Erythroblast (primary cell): ENCODE measurements around the gene PLOD1.

ENCODE experiments used
- GATA1 ChIP-seq: IDR thresholded peaks from 2 replicates; pipeline ENCODE4 v1.6.1; 2011; ENCODE audit warnings: low read depth, mild to moderate bottlenecking, control low read depth, low read length, moderate library complexity
- POLR2A ChIP-seq: IDR thresholded peaks from 2 replicates; pipeline ENCODE4 v1.6.1; 2011; ENCODE audit warnings: mild to moderate bottlenecking, low read length

DNA sequence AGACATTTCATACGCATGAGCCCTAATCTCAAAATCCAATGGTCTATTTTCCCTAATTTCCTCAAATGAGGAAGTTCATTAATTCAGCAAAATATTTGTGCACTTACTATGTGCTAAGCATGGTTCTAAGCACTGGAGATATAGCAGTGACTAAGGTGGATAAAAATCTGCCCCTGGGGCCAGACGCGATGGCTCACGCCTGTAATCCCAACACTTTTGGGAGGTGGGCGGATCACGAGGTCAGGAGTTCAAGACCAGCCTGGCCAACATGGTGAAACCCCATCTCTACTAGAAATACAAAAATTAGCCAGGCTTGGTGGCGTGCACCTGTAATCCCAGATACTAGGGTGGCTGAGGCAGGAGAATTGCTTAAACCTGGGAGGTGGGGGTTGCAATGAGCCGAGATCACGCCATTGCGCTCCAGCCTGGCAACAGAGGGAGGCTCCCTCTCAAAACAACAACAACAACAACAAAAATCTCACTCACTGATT is 80.5 kb downstream of the PLOD1 start:
- TF ChIP-seq POLR2A (no peak), GATA1 (no peak)
